ENCODE measurements around the gene MICAL2. TPM values are rescaled to one million over a fixed set of nuclear protein-coding genes. Genes with fewer than 3 reads are reported as not detected.

Gene MICAL2
- total RNA-seq, 1 donor from 2014 or later, result 79.6 TPM

- no peak for DNase-seq (ENCODE audit: low read depth in 2 of 2)
Measured at GRCh38 chr11:12298610-12299009, 188.2 kb downstream of the MICAL2 start.

DNA sequence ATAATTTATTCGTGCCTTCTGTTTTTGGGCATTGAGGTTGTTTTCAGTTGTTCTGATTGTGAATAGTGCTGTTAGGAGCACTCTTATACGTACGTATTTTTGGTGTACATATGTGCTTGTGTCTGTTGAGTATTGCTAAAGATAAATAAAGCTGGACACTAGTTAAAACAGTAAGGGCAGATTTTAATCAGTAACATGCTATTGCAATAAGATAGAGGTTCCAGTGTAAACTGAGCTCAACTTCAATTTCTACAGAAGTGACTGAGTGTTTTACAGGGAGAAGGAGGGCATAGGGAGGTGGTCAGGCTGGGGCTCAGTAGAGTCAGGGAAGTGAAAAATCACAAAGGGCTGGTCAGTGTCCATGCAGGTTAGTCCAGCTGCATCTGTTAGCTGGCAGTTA is 191.0 kb downstream of the MICAL2 start:
- no peak for DNase-seq (ENCODE audit: low read depth in 2 of 2)

DNA sequence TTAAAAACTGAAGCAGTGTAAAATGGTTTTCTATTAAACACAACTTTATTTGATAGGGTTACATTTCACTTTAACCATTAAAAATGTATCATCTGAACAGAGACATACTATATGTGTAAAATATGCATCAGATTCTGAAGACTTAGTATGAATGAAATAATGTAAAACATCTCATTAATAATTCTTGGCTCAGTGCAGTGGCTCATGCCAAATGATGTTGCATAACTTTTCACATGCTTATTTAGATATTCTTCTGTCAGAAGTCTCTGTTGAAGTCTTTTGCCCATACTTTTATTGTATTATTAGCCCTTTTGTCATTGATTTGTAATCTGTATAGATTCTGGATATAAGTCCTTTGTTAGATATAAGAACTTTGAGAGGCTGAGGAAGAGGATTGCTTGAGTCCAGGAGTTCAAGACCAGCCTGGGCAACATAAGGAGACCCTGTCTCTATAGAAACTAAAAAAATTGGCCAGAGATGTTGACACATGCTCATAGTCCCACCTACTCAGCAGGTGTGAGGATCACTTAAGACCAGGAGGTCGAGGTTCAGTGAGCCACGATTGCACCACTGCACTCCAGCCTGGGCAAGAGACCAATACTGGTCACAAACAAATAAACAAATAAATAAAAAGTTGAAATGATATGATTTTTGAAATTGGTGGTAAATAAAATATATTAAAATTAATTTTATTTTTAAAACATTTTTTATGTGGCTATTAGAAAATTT is 193.2 kb downstream of the MICAL2 start:
- no peak for DNase-seq (ENCODE audit: low read depth in 2 of 2)

- no peak for DNase-seq (ENCODE audit: low read depth in 2 of 2)
Measured at GRCh38 chr11:12306830-12307229, 196.4 kb downstream of the MICAL2 start.

DNA sequence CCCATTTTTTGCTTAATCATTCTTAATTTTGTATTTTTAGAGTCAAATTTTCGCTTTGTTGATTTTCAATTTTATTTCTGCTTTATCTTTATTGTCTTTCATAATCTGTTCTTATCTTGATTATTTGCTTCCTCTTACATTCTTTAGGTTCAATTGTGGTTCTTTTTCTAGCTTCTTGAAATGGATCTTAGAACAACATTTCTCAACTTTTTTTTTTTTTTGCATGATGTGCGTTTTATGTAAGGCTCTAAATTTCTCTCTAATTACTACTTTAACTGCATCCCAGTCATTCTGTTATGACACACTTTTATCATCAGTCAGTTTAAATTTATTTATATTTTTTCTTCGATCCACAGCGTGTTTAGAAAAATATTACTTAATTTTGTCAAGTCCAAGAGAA is 201.7 kb downstream of the MICAL2 start:
- no peak for DNase-seq (ENCODE audit: low read depth in 2 of 2)

Other genes starting within 250 kb of the MICAL2 start
- 428 and 581 TPM in 2 replicates for gene DKK3, start 102.0 kb upstream of the MICAL2 start, total RNA-seq